GM18502 (cell line): Measurements from ENCODE around the gene SMARCAD1.

Experiments used
- ATAC-seq: cut with Tn5 transposase; IDR thresholded peaks from one replicate; pipeline ENCODE4 v1.9.1; 2021; ENCODE audit warnings: mild to moderate bottlenecking; ENCODE audit not compliant: unreplicated experiment, poor library complexity

SMARCAD1 gene

DNA sequence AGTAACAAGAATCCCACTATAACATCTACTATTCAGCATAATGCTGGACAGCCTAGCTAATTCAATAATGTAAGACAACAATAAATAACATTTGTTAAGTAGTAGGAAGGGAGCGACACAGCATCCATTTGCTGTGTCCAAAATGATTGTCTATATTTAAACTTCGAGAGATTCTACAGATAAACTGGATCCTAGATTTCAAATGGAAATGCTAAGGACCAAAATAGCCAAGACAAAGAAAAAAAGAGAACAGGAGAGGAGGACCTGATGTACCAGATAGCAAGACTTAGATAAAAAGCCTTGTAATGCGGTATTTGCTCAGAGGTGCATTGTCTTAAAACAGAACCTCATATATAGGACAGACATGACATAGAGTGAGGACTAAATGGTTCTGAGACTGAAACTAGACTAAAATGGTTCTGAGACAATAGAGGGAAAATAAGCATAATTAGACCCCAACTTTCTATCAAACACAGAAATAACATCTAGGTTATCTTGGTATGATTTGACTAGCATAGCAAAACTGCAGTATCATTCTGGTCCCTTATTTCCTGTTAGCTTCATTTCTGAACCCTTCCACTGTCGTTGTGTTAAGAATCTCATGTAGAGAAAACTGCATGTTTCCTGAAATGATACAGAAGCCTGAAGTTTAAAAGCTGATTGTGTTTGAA lies 131.2 kb downstream of the SMARCAD1 start:
- ATAC-seq: peak; percentile 89

DNA sequence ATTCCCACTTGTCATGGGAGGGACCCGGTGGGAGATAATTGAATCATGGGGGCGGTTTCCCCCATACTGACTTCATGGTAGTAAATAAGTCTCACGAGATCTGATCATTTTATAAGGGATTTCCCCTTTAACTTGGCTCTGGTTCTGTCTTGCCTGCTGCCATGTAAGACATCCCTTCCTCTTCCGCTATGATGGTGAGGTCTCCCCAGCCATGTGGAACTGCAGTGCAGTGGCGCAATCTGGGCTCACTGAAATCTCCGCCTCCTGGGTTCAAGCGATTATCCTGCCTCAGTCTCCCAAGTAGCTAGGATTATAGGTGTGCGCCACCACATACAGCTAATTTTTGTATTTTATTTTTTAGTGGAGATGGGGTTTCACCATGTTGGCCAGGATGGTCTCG lies 132.1 kb downstream of the SMARCAD1 start:
- ATAC-seq: no peak
